SK-N-SH treated with all-trans-retinoic acid at 6 μM for 48 hours (cell line): Measurements from ENCODE around the gene HOXA2.

Experiments used
- ATAC-seq: fragments of 200-7000 bp; cut with Tn5 transposase; 3 replicates; pipeline ENCODE4 v1.9.1; 2020; ENCODE audit warnings: mild to moderate bottlenecking, moderate library complexity
- ARNTL ChIP-seq: fragments of 450-650 bp; formaldehyde crosslinking; IDR thresholded peaks from 2 replicates; pipeline ENCODE4 v1.5.0; 2020; ENCODE audit warnings: low read depth, mild to moderate bottlenecking, moderate library complexity, borderline replicate concordance
- BACH2 ChIP-seq: fragments of 250-450 bp; sonication (Bioruptor Pico); IDR thresholded peaks from 2 replicates; pipeline ENCODE4 v1.9.0; 2021; ENCODE audit warnings: mild to moderate bottlenecking, borderline replicate concordance
- CREB5 ChIP-seq: fragments of 250-450 bp; sonication (Bioruptor Pico); IDR thresholded peaks from 2 replicates; pipeline ENCODE4 v1.5.1; 2020; ENCODE audit warnings: low read depth, mild to moderate bottlenecking, moderate library complexity
- CSDC2 ChIP-seq: fragments of 250-450 bp; sonication (Bioruptor Pico); IDR thresholded peaks from 2 replicates; pipeline ENCODE4 v1.5.0; 2020; ENCODE audit warnings: mild to moderate bottlenecking, moderate library complexity
- CSRNP3 ChIP-seq: fragments of 250-450 bp; sonication (Bioruptor Pico); IDR thresholded peaks from 2 replicates; pipeline ENCODE4 v1.5.1; 2021; ENCODE audit warnings: mild to moderate bottlenecking, moderate library complexity
- ESRRG ChIP-seq: fragments of 250-450 bp; sonication (Bioruptor Pico); IDR thresholded peaks from 2 replicates; pipeline ENCODE4 v1.6.1; 2021; ENCODE audit warnings: mild to moderate bottlenecking
- GLIS3 ChIP-seq: fragments of 250-450 bp; sonication (Bioruptor Pico); IDR thresholded peaks from 2 replicates; pipeline ENCODE4 v1.5.0; 2020; ENCODE audit warnings: mild to moderate bottlenecking, moderate library complexity
- ISL1 ChIP-seq: fragments of 250-450 bp; sonication (Bioruptor Pico); IDR thresholded peaks from 2 replicates; pipeline ENCODE4 v2.1.2; 2022; ENCODE audit warnings: mild to moderate bottlenecking, moderate library complexity
- OSR1 ChIP-seq: fragments of 250-450 bp; sonication (Bioruptor Pico); IDR thresholded peaks from 2 replicates; pipeline ENCODE4 v1.8.0; 2022; ENCODE audit warnings: moderate library complexity, mild to moderate bottlenecking, inconsistent platforms
- POU6F1 ChIP-seq: fragments of 250-450 bp; sonication (Bioruptor Pico); IDR thresholded peaks from 2 replicates; pipeline ENCODE4 v1.8.0; 2021; ENCODE audit warnings: low read depth, mild to moderate bottlenecking, moderate library complexity, borderline replicate concordance
- PPARA ChIP-seq: fragments of 250-450 bp; sonication (Bioruptor Pico); IDR thresholded peaks from 2 replicates; pipeline ENCODE4 v1.5.0; 2020; ENCODE audit warnings: mild to moderate bottlenecking, borderline replicate concordance
- RARB ChIP-seq: fragments of 250-450 bp; sonication (Bioruptor Pico); IDR thresholded peaks from 2 replicates; pipeline ENCODE4 v1.8.0; 2021; ENCODE audit warnings: mild to moderate bottlenecking, moderate library complexity
- SNAI2 ChIP-seq: fragments of 250-450 bp; sonication (Bioruptor Pico); IDR thresholded peaks from 2 replicates; pipeline ENCODE4 v1.5.0; 2020; ENCODE audit warnings: mild to moderate bottlenecking, moderate library complexity
- TCF4 ChIP-seq: fragments of 250-450 bp; sonication (Bioruptor Pico); IDR thresholded peaks from 2 replicates; pipeline ENCODE4 v1.8.0; 2021; ENCODE audit warnings: mild to moderate bottlenecking, moderate library complexity, borderline replicate concordance
- TOX ChIP-seq: fragments of 250-450 bp; sonication (Bioruptor Pico); IDR thresholded peaks from 2 replicates; pipeline ENCODE4 v1.8.0; 2021; ENCODE audit warnings: mild to moderate bottlenecking, moderate library complexity, borderline replicate concordance
- ZC3H10 ChIP-seq: fragments of 250-450 bp; sonication (Bioruptor Pico); IDR thresholded peaks from 2 replicates; pipeline ENCODE4 v1.5.1; 2021; ENCODE audit warnings: mild to moderate bottlenecking, moderate library complexity
- ZFP3 ChIP-seq: fragments of 250-450 bp; sonication (Bioruptor Pico); IDR thresholded peaks from 2 replicates; pipeline ENCODE4 v1.5.0; 2020; ENCODE audit warnings: mild to moderate bottlenecking, moderate library complexity
- ZFP30 ChIP-seq: fragments of 450-650 bp; formaldehyde crosslinking; IDR thresholded peaks from 2 replicates; pipeline ENCODE4 v1.5.0; 2022; ENCODE audit warnings: mild to moderate bottlenecking, moderate library complexity
- ZNF565 ChIP-seq: fragments of 450-650 bp; formaldehyde crosslinking; conservative IDR thresholded peaks from 2 replicates; pipeline ENCODE4 v1.5.0; 2020; ENCODE audit warnings: low read depth, mild to moderate bottlenecking, moderate library complexity
- ZNF8 ChIP-seq: fragments of 450-650 bp; formaldehyde crosslinking; IDR thresholded peaks from 2 replicates; pipeline ENCODE4 v1.5.0; 2020; ENCODE audit warnings: mild to moderate bottlenecking, moderate library complexity
- TF ChIP-seq, protein P1 (sequence below): fragments of 250-450 bp; sonication (Bioruptor Pico); IDR thresholded peaks from 2 replicates; pipeline ENCODE4 v1.8.0; 2020; ENCODE audit warnings: mild to moderate bottlenecking, moderate library complexity, borderline replicate concordance

The HOXA2 gene

GRCh38 chr7:27132214-27132613 is 29.7 kb upstream of the HOXA2 start:
- no peak for TF ChIP-seq CSDC2
- TF ChIP-seq ZC3H10: no peak
- no peak for TF ChIP-seq ZNF565 (CRISPR knock-in tag)
- no peak for TF ChIP-seq BACH2 (CRISPR knock-in tag)
- TF ChIP-seq, protein P1, sequence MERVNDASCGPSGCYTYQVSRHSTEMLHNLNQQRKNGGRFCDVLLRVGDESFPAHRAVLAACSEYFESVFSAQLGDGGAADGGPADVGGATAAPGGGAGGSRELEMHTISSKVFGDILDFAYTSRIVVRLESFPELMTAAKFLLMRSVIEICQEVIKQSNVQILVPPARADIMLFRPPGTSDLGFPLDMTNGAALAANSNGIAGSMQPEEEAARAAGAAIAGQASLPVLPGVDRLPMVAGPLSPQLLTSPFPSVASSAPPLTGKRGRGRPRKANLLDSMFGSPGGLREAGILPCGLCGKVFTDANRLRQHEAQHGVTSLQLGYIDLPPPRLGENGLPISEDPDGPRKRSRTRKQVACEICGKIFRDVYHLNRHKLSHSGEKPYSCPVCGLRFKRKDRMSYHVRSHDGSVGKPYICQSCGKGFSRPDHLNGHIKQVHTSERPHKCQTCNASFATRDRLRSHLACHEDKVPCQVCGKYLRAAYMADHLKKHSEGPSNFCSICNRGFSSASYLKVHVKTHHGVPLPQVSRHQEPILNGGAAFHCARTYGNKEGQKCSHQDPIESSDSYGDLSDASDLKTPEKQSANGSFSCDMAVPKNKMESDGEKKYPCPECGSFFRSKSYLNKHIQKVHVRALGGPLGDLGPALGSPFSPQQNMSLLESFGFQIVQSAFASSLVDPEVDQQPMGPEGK: no peak
- TF ChIP-seq ESRRG (CRISPR knock-in tag): no peak
- TF ChIP-seq CSRNP3 (CRISPR knock-in tag): no peak
- no peak for TF ChIP-seq ZFP30 (CRISPR knock-in tag)
- no peak for TF ChIP-seq PPARA (CRISPR knock-in tag)
- TF ChIP-seq CREB5 (CRISPR knock-in tag): no peak
- TF ChIP-seq ISL1: no peak
- TF ChIP-seq ZFP3: no peak
- no peak for ATAC-seq

DNA sequence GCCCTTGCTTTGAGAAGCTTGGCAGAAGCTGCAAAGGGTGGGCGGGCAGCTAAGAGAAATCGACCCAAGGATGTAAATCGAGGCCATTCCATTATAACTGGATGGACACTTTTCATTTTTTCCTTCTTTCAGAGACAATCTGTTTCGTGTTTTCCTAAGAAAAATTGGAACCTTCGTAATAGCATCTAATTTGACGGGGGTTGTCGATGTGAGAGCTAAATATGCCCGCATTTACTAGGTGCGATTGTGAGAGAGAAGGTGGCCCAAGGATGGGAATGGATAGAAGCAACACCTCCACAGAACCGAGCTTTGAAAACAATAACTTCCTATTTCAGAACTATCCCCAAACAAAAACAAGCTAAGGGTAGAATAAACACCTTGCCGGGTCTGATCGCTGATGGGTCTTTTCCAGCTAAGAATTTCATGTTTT is 28.9 kb upstream of the HOXA2 start:
- TF ChIP-seq ARNTL (CRISPR knock-in tag): no peak
- TF ChIP-seq ZNF8 (CRISPR knock-in tag): no peak
- no peak for TF ChIP-seq TOX (CRISPR knock-in tag)
- no peak for TF ChIP-seq CSDC2
- TF ChIP-seq GLIS3: no peak
- TF ChIP-seq, protein P1: no peak
- TF ChIP-seq PPARA (CRISPR knock-in tag): no peak
- no peak for TF ChIP-seq POU6F1
- no peak for TF ChIP-seq ZFP30 (CRISPR knock-in tag)
- TF ChIP-seq SNAI2: no peak
- no peak for TF ChIP-seq ZNF565 (CRISPR knock-in tag)
- TF ChIP-seq, all 23 proteins: peak for 0
- ATAC-seq: no peak

- ATAC-seq: peak; percentile 71
- TF ChIP-seq CSDC2 (no peak), ZFP3 (no peak), CSRNP3 (CRISPR knock-in tag) (no peak), RARB (CRISPR knock-in tag) (no peak), TOX (CRISPR knock-in tag) (no peak), PPARA (CRISPR knock-in tag) (no peak), ESRRG (CRISPR knock-in tag) (no peak), ZC3H10 (no peak), ISL1 (no peak), POU6F1 (no peak), BACH2 (CRISPR knock-in tag) (no peak), ARNTL (CRISPR knock-in tag) (no peak), OSR1 (CRISPR knock-in tag) (no peak), TCF4 (CRISPR knock-in tag) (no peak), ZNF565 (CRISPR knock-in tag) (no peak)
These were observed 28.3 kb upstream of the HOXA2 start, which contains the start of gene HOXA4 for GRCh38 chr7:27130540-27131389. Gene HOXA4, minus strand, starts transcription at chr7:27130757. Its CDS starts 24 bp downstream, at chr7:27130733.
